H9 (cell line): ENCODE results near the gene ZNF488. TPM values are rescaled to one million over a fixed set of nuclear protein-coding genes. Genes with fewer than 3 reads are reported as not detected.

Experiments used
- DNase-seq: peaks from one replicate; pipeline ENCODE4 v3.0.0-alpha.2; 2017
- H2AFZ ChIP-seq: one replicate; pipeline ENCODE4 v1.6.1; 2013; ENCODE audit warnings: mild to moderate bottlenecking, low read length, control low read depth, moderate library complexity
- H2AK5ac ChIP-seq: 2 replicates; pipeline ENCODE4 v1.6.1; 2013; ENCODE audit warnings: low read length, control low read depth, mixed read lengths; ENCODE audit not compliant: insufficient read length
- H2BK120ac ChIP-seq: one replicate; pipeline ENCODE4 v1.6.1; 2013; ENCODE audit warnings: low read depth, mild to moderate bottlenecking, low read length, control low read depth, inconsistent platforms; ENCODE audit not compliant: poor library complexity, severe bottlenecking
- H2BK12ac ChIP-seq: 2 replicates; pipeline ENCODE4 v1.6.1; 2013; ENCODE audit warnings: low read length, control low read depth, mixed read lengths, low read depth; ENCODE audit not compliant: insufficient read length
- H2BK15ac ChIP-seq: 2 replicates; pipeline ENCODE4 v1.6.1; 2013; ENCODE audit warnings: low read depth, low read length, control low read depth
- H2BK20ac ChIP-seq: one replicate; pipeline ENCODE4 v1.6.1; 2013; ENCODE audit warnings: low read depth, mild to moderate bottlenecking, low read length, control low read depth, inconsistent platforms; ENCODE audit not compliant: poor library complexity, severe bottlenecking
- H2BK5ac ChIP-seq: 2 replicates; pipeline ENCODE4 v1.6.1; 2013; ENCODE audit warnings: low read length, control low read depth, mixed read lengths; ENCODE audit not compliant: insufficient read length
- H3K14ac ChIP-seq: 2 replicates; pipeline ENCODE4 v1.6.1; 2013; ENCODE audit warnings: low read length, control low read depth; ENCODE audit not compliant: insufficient read depth
- H3K18ac ChIP-seq: 2 replicates; pipeline ENCODE4 v1.6.1; 2013; ENCODE audit warnings: low read depth, mild to moderate bottlenecking, mixed read lengths, low read length, control low read depth; ENCODE audit not compliant: insufficient read length
- H3K23ac ChIP-seq: 2 replicates; pipeline ENCODE4 v1.6.1; 2013; ENCODE audit warnings: low read length, control low read depth, mixed read lengths, low read depth; ENCODE audit not compliant: insufficient read length
- H3K23me2 ChIP-seq: 2 replicates; pipeline ENCODE4 v1.6.1; 2013; ENCODE audit warnings: low read depth, mild to moderate bottlenecking, mixed read lengths, low read length, control low read depth; ENCODE audit not compliant: insufficient read length, poor library complexity, severe bottlenecking
- H3K27ac ChIP-seq: 2 replicates; pipeline ENCODE4 v1.5.1; 2013; ENCODE audit warnings: low read length, control low read depth, mixed read lengths, low read depth; ENCODE audit not compliant: insufficient read length
- H3K27me3 ChIP-seq: 2 replicates; pipeline ENCODE4 v1.6.1; 2013; ENCODE audit warnings: low read length, control low read depth, inconsistent platforms; ENCODE audit not compliant: insufficient read depth
- H3K4ac ChIP-seq: 2 replicates; pipeline ENCODE4 v1.6.1; 2013; ENCODE audit warnings: low read depth, mild to moderate bottlenecking, control low read depth, inconsistent platforms, low read length, moderate library complexity
- H3K4me1 ChIP-seq: 2 replicates; pipeline ENCODE4 v1.6.1; 2013; ENCODE audit warnings: low read length, control low read depth, inconsistent platforms; ENCODE audit not compliant: insufficient read depth
- H3K4me2 ChIP-seq: 2 replicates; pipeline ENCODE4 v1.6.1; 2013; ENCODE audit warnings: low read length, control low read depth, mixed read lengths; ENCODE audit not compliant: insufficient read length, insufficient read depth
- H3K56ac ChIP-seq: 2 replicates; pipeline ENCODE4 v1.6.1; 2013; ENCODE audit warnings: low read depth, mild to moderate bottlenecking, mixed read lengths, low read length, control low read depth; ENCODE audit not compliant: insufficient read length
- H3K79me1 ChIP-seq: 2 replicates; pipeline ENCODE4 v1.6.1; 2013; ENCODE audit warnings: low read depth, mild to moderate bottlenecking, moderate library complexity, low read length, control low read depth, inconsistent platforms; ENCODE audit not compliant: insufficient read depth, poor library complexity, severe bottlenecking
- H3K79me2 ChIP-seq: 2 replicates; pipeline ENCODE4 v1.6.1; 2013; ENCODE audit warnings: low read length, control low read depth, inconsistent platforms; ENCODE audit not compliant: insufficient read depth
- H3K9ac ChIP-seq: 2 replicates; pipeline ENCODE4 v1.6.1; 2013; ENCODE audit warnings: low read length, control low read depth, mixed read lengths; ENCODE audit not compliant: insufficient read length; ENCODE audit errors: extremely low read depth
- H3K9me3 ChIP-seq: one replicate; pipeline ENCODE4 v1.6.1; 2013; ENCODE audit warnings: low read depth, low read length, inconsistent platforms; ENCODE audit not compliant: control insufficient read depth
- H3T11ph ChIP-seq: one replicate; pipeline ENCODE4 v1.6.1; 2013; ENCODE audit warnings: mild to moderate bottlenecking, low read length, control low read depth, inconsistent platforms
- H4K20me1 ChIP-seq: one replicate; pipeline ENCODE4 v1.6.1; 2013; ENCODE audit not compliant: control insufficient read depth, insufficient read length, insufficient read depth
- H4K5ac ChIP-seq: 2 replicates; pipeline ENCODE4 v1.6.1; 2013; ENCODE audit warnings: low read depth, mild to moderate bottlenecking, mixed read lengths, low read length, control low read depth; ENCODE audit not compliant: insufficient read length
- H4K8ac ChIP-seq: replicated peaks from 2 replicates; pipeline ENCODE4 v1.6.1; 2013; ENCODE audit warnings: low read length, control low read depth, mixed read lengths, low read depth; ENCODE audit not compliant: insufficient read length
- H4K91ac ChIP-seq: 2 replicates; pipeline ENCODE4 v1.6.1; 2013; ENCODE audit warnings: low read depth, mild to moderate bottlenecking, moderate library complexity, mixed read lengths, low read length, control low read depth; ENCODE audit not compliant: insufficient read length
- H3K27ac Mint-ChIP-seq, 3 experiments: 2 replicates in 2 of 3; 3 replicates in 1 of 3; pipeline ENCODE4 v1.8.0; 2020 to 2021; ENCODE audit warnings: mixed read lengths in 3 of 3, mild to moderate bottlenecking in 1 of 3, moderate library complexity in 1 of 3
- H3K27me3 Mint-ChIP-seq: 2 replicates; pipeline ENCODE4 v1.8.0; 2021; ENCODE audit warnings: low read depth, mild to moderate bottlenecking, moderate library complexity, mixed read lengths
- H3K36me3 Mint-ChIP-seq, 3 experiments: 2 replicates in 2 of 3; 3 replicates in 1 of 3; pipeline ENCODE4 v1.8.0; 2020 to 2021; ENCODE audit warnings: low read depth in 3 of 3, mixed read lengths in 3 of 3; ENCODE audit not compliant: insufficient read depth in 1 of 3
- H3K4me1 Mint-ChIP-seq, 2 experiments: 2 replicates each; pipeline ENCODE4 v1.8.0; 2020; ENCODE audit warnings: mixed read lengths in 2 of 2
- H3K4me3 Mint-ChIP-seq, 2 experiments: 2 replicates in 1 of 2; 3 replicates in 1 of 2; pipeline ENCODE4 v1.8.0; 2020 to 2021; ENCODE audit warnings: mild to moderate bottlenecking in 2 of 2, mixed read lengths in 2 of 2, moderate library complexity in 1 of 2
- H3K9me3 Mint-ChIP-seq, 2 experiments: 2 replicates in 1 of 2; 3 replicates in 1 of 2; pipeline ENCODE4 v1.8.0; 2020; ENCODE audit warnings: mild to moderate bottlenecking in 2 of 2, mixed read lengths in 2 of 2, moderate library complexity in 1 of 2
- CTCF ChIP-seq: fragments of 200-600 bp; sonication (generic); conservative IDR thresholded peaks from 3 replicates; pipeline ENCODE4 v1.8.0; 2021; ENCODE audit warnings: antibody characterized with exemption, mild to moderate bottlenecking
- WGBS: extraction: QIAGEN DNeasy Blood & Tissue Kit; methylation state at CpG from one replicate; pipeline ENCODE4 v1.1.7; 2013; ENCODE audit warnings: missing lambda C conversion rate, low lambda C conversion rate, mixed read lengths; ENCODE audit not compliant: insufficient read length; ENCODE audit errors: extremely low coverage; 5-methylcytosine and 5-hydroxymethylcytosine counted together
- total RNA-seq: library from RNA; stranded (reverse); gene quantifications from 2 replicates; pipeline ENCODE4 v1.2.1, GENCODE V29; 2021

Gene ZNF488
- total RNA-seq, 1 experiment from 2014 or later = 2.9 TPM

GRCh38 chr10:47368431-47369180, 15.5 kb downstream of the ZNF488 start:
- Histone ChIP-seq H3T11ph (no peak overlapping the region), H3K79me1 (no peaks in the 10 kb centered on the region), H3K4me1 (peaks cover 6% of the 10 kb centered on the region; the same call in 1 of the 2 replicates), H2BK15ac (no peak overlapping the region), H2BK20ac (no peak overlapping the region), H4K5ac (no peak overlapping the region), H2BK12ac (no peak overlapping the region), H3K27me3 (no peaks in the 10 kb centered on the region), H3K23ac (no peak overlapping the region), H3K27ac (no peak overlapping the region), H4K20me1 (no peaks in the 10 kb centered on the region), H3K18ac (no peak overlapping the region), H2BK120ac (no peak overlapping the region), H3K4ac (no peak overlapping the region), H2AFZ (no peak overlapping the region), H2AK5ac (no peak overlapping the region), H4K8ac (no peak overlapping the region), H3K14ac (no peak overlapping the region), H3K9me3 (no peaks in the 10 kb centered on the region), H3K23me2 (no peaks in the 10 kb centered on the region), H4K91ac (no peak overlapping the region), H3K9ac (no peak overlapping the region), H3K56ac (no peak overlapping the region), H2BK5ac (no peak overlapping the region), H3K79me2 (no peaks in the 10 kb centered on the region), H3K4me2 (no peak overlapping the region)
- no peaks in the 10 kb centered on the region for H3K27me3 Mint-ChIP-seq
- H3K4me3 Mint-ChIP-seq = no peak overlapping the region
- H3K27ac Mint-ChIP-seq = no peak overlapping the region
- TF ChIP-seq CTCF = no peak
- H3K9me3 Mint-ChIP-seq = no peaks in the 10 kb centered on the region; a peak in 1 of 5 replicates
- peak; percentile 17 for DNase-seq
- H3K4me1 Mint-ChIP-seq = peaks cover 24 to 30% of the 10 kb centered on the region in 2 experiments
- WGBS = no CpG with 5 or more reads among the region's 24 CpGs
- H3K36me3 Mint-ChIP-seq = no peaks in the 10 kb centered on the region
